ENCODE results near the gene PTPRA.
"Not testable (repeated sequence)": the region's sequence is repeated elsewhere in the genome, so short reads cannot be mapped to it uniquely, and the experiment has no call there.

The PTPRA gene

GRCh38 chr20:2873010-2873746, at the start of gene PTPRA:
Gene PTPRA, plus strand, starts transcription at chr20:2873481. Its CDS starts 90,797 bp downstream, at chr20:2964278.
- peak; percentile 99 for DNase-seq (ENCODE audit: low spot score)

GRCh38 chr20:2825761-2826160, 47.5 kb upstream of the PTPRA start:
- no peak for DNase-seq (ENCODE audit: low spot score)

- no peak for DNase-seq (ENCODE audit: low spot score)
These were observed 46.6 kb upstream of the PTPRA start for GRCh38 chr20:2826655-2827054.

GRCh38 chr20:2829376-2829775, 43.9 kb upstream of the PTPRA start:
- DNase-seq (ENCODE audit: low spot score) = no peak

GRCh38 chr20:2831206-2831605, 42.1 kb upstream of the PTPRA start:
- DNase-seq (ENCODE audit: low spot score) = not testable (repeated sequence)

GRCh38 chr20:2833761-2834160, 39.5 kb upstream of the PTPRA start:
- DNase-seq (ENCODE audit: low spot score) = no peak

GRCh38 chr20:2834401-2835110, 38.7 kb upstream of the PTPRA start:
- no peak for DNase-seq (ENCODE audit: low spot score)

- no peak for DNase-seq (ENCODE audit: low spot score)
These were observed 37.9 kb upstream of the PTPRA start for GRCh38 chr20:2835331-2835796.

- no peak for DNase-seq (ENCODE audit: low spot score)
These were observed 37.2 kb upstream of the PTPRA start for GRCh38 chr20:2836035-2836434.

- no peak for DNase-seq (ENCODE audit: low spot score)
These were observed 35.9 kb upstream of the PTPRA start for GRCh38 chr20:2837221-2837960.

GRCh38 chr20:2838170-2838797, 35.0 kb upstream of the PTPRA start:
- no peak for DNase-seq (ENCODE audit: low spot score)

- no peak for DNase-seq (ENCODE audit: low spot score)
These were observed 34.2 kb upstream of the PTPRA start for GRCh38 chr20:2838847-2839671.

GRCh38 chr20:2839732-2840137, 33.5 kb upstream of the PTPRA start:
- no peak for DNase-seq (ENCODE audit: low spot score)

- peak; percentile 99 for DNase-seq (ENCODE audit: low spot score)
These were observed 32.9 kb upstream of the PTPRA start, which contains the start of the genes PCED1A and VPS16 for GRCh38 chr20:2840138-2840966. Gene PCED1A, minus strand, starts transcription at chr20:2840655. Its CDS starts 743 bp downstream, at chr20:2839912. Gene VPS16, plus strand, starts transcription at chr20:2840745. Its CDS starts 30 bp downstream, at chr20:2840775.

GRCh38 chr20:2840967-2841531, 32.2 kb upstream of the PTPRA start:
- no peak for DNase-seq (ENCODE audit: low spot score)

- DNase-seq (ENCODE audit: low spot score) = no peak
These were observed 27.7 kb upstream of the PTPRA start for GRCh38 chr20:2845607-2846006.

GRCh38 chr20:2846698-2847097, 26.6 kb upstream of the PTPRA start:
- no peak for DNase-seq (ENCODE audit: low spot score)

GRCh38 chr20:2847802-2848201, 25.5 kb upstream of the PTPRA start:
- no peak for DNase-seq (ENCODE audit: low spot score)

GRCh38 chr20:2849529-2849928, 23.8 kb upstream of the PTPRA start:
- DNase-seq (ENCODE audit: low spot score) = no peak

- DNase-seq (ENCODE audit: low spot score) = no peak
These were observed 22.2 kb upstream of the PTPRA start for GRCh38 chr20:2851086-2851485.
